ENCODE results near the gene CDC42EP5.
"Not testable (repeated sequence)": the region's sequence is repeated elsewhere in the genome, so short reads cannot be mapped to it uniquely, and the experiment has no call there.

The CDC42EP5 gene
- total RNA-seq: 0 reads per million in 4 experiments

GRCh38 chr19:54473071-54473891 is at the start of gene CDC42EP5:
Gene CDC42EP5 (minus strand): TSS chr19:54473296. CDS start chr19:54465547, 7,749 bp downstream.
- DNase-seq: no peak

- no peak for DNase-seq
Observed at GRCh38 chr19:54521860-54522513, 48.9 kb upstream of the CDC42EP5 start.

GRCh38 chr19:54521022-54521859 is 48.1 kb upstream of the CDC42EP5 start:
- DNase-seq: no peak

- no peak for DNase-seq
Observed at GRCh38 chr19:54518844-54519243, 45.7 kb upstream of the CDC42EP5 start.

GRCh38 chr19:54517483-54517882 is 44.4 kb upstream of the CDC42EP5 start:
- DNase-seq: no peak

- no peak for DNase-seq
Observed at GRCh38 chr19:54515156-54515555, 42.1 kb upstream of the CDC42EP5 start.

GRCh38 chr19:54509200-54509940 is 36.3 kb upstream of the CDC42EP5 start:
- DNase-seq: not testable (repeated sequence)

GRCh38 chr19:54508487-54508886 is 35.4 kb upstream of the CDC42EP5 start:
- not testable (repeated sequence) for DNase-seq

GRCh38 chr19:54507824-54508223 is 34.7 kb upstream of the CDC42EP5 start:
- no peak for DNase-seq

- not testable (repeated sequence) for DNase-seq
Observed at GRCh38 chr19:54507038-54507717, 34.1 kb upstream of the CDC42EP5 start.

- DNase-seq: no peak
Observed at GRCh38 chr19:54506079-54506478, 33.0 kb upstream of the CDC42EP5 start.

GRCh38 chr19:54505542-54505941 is 32.4 kb upstream of the CDC42EP5 start:
- DNase-seq: not testable (repeated sequence)

- no peak for DNase-seq
Observed at GRCh38 chr19:54502518-54503048, 29.5 kb upstream of the CDC42EP5 start, which contains the start of gene LAIR2. Gene LAIR2 (plus strand): TSS chr19:54502831. CDS start chr19:54502919, 88 bp downstream.

GRCh38 chr19:54498451-54498772 is 25.3 kb upstream of the CDC42EP5 start:
- DNase-seq: not testable (repeated sequence)

- DNase-seq: not testable (repeated sequence)
Observed at GRCh38 chr19:54497747-54498450, 24.8 kb upstream of the CDC42EP5 start.

- not testable (repeated sequence) for DNase-seq
Observed at GRCh38 chr19:54495284-54495683, 22.2 kb upstream of the CDC42EP5 start.

- DNase-seq: no peak
Observed at GRCh38 chr19:54493967-54494585, 21.0 kb upstream of the CDC42EP5 start.

GRCh38 chr19:54493056-54493455 is 20.0 kb upstream of the CDC42EP5 start:
- not testable (repeated sequence) for DNase-seq

- no peak for DNase-seq
Observed at GRCh38 chr19:54492568-54492967, 19.5 kb upstream of the CDC42EP5 start.

GRCh38 chr19:54489766-54490165 is 16.7 kb upstream of the CDC42EP5 start:
- DNase-seq: no peak

Measured in effector CD8-positive, alpha-beta T cell (primary cell).